ENCODE results near the gene FCRLB.
"Not testable (repeated sequence)": the region's sequence is repeated elsewhere in the genome, so short reads cannot be mapped to it uniquely, and the experiment has no call there.

Gene FCRLB

DNA sequence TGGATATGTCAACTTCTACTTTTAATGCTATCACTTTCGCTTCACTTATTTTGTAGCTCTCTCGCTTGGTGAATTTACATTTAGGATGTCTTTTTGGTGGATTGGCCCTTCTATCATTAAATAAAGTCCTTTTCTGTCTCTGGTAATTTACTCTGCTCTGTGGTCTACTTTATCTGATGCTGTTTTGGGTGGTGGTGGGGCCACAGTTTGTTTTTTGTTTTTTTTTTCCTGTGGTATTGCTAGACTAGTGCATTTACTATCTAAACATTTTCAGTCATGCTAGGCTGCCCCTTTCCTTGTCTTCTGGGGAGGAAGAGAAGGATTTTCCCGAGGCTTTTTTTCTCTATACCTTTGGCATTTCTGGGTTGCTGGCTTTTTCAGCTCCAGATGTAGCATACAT is 32.4 kb upstream of the FCRLB start:
- no peak for DNase-seq (ENCODE audit: low spot score)
- in situ Hi-C loops (cut with MboI; ENCODE audit: low pct_unique_long_range_greater_than_20kb, low sequenced_read_pairs, unreplicated experiment) = no loop called here
- TF ChIP-seq, protein P1, sequence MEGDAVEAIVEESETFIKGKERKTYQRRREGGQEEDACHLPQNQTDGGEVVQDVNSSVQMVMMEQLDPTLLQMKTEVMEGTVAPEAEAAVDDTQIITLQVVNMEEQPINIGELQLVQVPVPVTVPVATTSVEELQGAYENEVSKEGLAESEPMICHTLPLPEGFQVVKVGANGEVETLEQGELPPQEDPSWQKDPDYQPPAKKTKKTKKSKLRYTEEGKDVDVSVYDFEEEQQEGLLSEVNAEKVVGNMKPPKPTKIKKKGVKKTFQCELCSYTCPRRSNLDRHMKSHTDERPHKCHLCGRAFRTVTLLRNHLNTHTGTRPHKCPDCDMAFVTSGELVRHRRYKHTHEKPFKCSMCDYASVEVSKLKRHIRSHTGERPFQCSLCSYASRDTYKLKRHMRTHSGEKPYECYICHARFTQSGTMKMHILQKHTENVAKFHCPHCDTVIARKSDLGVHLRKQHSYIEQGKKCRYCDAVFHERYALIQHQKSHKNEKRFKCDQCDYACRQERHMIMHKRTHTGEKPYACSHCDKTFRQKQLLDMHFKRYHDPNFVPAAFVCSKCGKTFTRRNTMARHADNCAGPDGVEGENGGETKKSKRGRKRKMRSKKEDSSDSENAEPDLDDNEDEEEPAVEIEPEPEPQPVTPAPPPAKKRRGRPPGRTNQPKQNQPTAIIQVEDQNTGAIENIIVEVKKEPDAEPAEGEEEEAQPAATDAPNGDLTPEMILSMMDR (IDR thresholded peaks at IDR 0.05; ENCODE audit: extremely low read depth, insufficient read depth, missing control alignments) = no peak

DNA sequence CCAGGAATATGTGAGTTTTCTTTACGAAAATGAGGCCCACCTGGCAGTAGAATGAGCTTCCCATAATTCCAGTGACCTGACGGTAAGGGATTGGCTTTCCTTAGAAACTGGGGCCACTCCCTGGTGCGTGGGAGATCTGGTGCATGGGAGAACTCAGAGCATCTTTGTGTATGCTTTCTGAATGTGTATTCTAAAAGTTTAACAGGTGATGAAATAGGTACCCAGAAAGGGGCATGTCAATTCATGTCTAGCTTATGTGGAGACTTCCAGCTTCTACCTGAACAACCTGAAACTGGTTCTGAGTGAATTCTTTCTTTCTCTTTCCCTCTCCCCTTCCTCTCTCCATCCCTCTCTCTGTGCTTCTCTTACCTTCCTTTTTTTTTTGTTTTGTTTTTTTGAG is 29.5 kb upstream of the FCRLB start:
- DNase-seq (ENCODE audit: low spot score) = no peak
- TF ChIP-seq, protein P1 (IDR thresholded peaks at IDR 0.05; ENCODE audit: extremely low read depth, insufficient read depth, missing control alignments) = no peak
- in situ Hi-C loops (cut with MboI; ENCODE audit: low pct_unique_long_range_greater_than_20kb, low sequenced_read_pairs, unreplicated experiment) = no loop called here

DNA sequence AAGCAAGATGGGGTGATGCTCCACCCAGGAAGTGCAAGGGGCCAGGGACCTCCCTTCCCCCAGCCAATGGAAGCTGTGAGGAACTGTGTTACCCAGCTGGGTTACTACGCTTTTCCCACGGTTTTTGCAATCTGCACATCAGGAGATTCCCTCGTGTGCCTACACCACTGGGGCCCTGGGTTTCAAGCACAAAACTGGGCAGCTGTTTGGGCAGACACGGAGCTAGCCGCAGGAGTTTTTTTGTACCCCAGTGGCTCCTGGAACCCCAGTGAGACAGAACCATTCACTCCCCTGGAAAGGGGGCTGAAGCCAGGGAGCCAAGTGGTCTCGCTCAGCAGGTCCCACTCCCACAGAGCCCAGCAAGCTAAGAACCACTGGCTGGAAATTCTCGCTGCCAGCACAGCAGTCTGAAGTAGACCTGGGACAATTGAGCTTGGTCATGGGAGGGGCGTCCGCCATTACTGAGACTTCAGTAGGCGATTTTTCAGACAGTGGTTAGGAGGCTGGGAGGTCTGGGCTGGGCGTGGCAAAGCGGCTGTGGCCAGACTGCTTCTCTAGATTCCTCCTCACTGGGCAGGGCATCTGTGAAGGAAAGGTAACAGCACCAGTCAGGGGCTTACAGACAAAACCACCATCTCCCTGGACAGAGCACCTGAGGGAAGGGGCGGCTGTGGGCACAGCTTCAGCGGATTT is 28.2 kb upstream of the FCRLB start:
- DNase-seq (ENCODE audit: low spot score); in situ Hi-C loops (cut with MboI; ENCODE audit: low pct_unique_long_range_greater_than_20kb, low sequenced_read_pairs, unreplicated experiment): not testable (repeated sequence)

DNA sequence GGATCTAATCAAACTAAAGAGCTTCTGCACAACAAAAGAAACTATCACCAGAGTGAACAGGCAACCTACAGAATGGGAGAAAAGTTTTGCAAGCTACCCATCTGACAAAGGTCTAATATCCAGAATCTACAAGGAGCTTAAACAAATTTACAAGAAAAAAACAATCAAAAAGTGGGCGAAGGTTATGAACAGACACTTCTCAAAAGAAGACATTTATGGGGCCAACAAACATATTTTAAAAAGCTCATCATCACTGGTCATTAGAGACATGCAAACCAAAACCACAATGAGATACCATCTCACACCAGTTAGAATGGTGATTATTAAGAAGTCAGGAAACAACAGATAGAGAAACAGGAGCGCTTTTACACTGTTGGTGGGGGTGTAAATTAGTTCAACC is 23.0 kb upstream of the FCRLB start:
- in situ Hi-C loops (cut with MboI; ENCODE audit: low pct_unique_long_range_greater_than_20kb, low sequenced_read_pairs, unreplicated experiment); DNase-seq (ENCODE audit: low spot score): not testable (repeated sequence)

DNA sequence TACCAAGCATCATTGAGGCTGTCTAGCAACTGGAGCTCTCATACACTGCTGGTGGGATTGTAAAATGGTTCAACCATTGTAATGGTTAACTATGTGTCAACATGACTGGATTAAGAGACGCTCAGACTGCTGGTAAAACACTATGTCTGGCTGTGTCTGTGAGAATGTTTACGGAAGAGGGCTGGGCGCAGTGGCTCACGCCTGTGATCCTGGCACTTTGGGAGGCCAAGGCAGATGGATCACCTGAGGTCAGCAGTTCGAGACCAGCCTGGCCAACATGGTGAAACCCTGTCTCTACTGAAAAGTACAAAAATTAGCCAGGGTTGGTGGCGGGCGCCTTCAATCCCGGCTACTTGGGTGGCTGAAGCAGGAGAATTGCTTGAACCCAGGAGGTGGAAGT is 19.1 kb upstream of the FCRLB start:
- in situ Hi-C loops (cut with MboI; ENCODE audit: low pct_unique_long_range_greater_than_20kb, low sequenced_read_pairs, unreplicated experiment) = loop anchor here (25.0 kb wide), 1 partner anchor 515 kb away; the partner anchor contains the start of genes ADAMTS4 and B4GALT3
- no peak for DNase-seq (ENCODE audit: low spot score)
- TF ChIP-seq, protein P1 (IDR thresholded peaks at IDR 0.05; ENCODE audit: extremely low read depth, insufficient read depth, missing control alignments) = no peak

DNA sequence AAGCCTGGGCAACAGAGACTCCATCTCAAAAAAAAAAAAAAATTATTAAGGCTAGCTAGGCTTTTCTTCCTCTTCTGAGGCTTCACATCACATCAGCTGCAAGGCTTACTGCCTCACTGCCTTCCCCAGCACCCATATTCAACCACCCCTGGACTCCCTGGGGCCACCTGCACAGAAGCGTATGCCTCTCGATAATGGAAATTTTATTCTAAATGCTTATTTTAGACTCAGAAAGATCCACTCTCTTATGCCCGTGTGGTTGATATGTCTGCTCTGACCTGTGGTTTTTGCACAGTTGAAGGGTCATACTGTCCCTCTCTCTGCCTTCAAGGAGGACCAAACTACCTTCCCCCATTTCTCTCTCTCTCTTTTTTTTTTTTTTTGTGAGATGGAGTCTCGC is 15.8 kb upstream of the FCRLB start:
- no peak for DNase-seq (ENCODE audit: low spot score)
- TF ChIP-seq, protein P1 (IDR thresholded peaks at IDR 0.05; ENCODE audit: extremely low read depth, insufficient read depth, missing control alignments) = no peak
- in situ Hi-C loops (cut with MboI; ENCODE audit: low pct_unique_long_range_greater_than_20kb, low sequenced_read_pairs, unreplicated experiment) = loop anchor here (25.0 kb wide), 1 partner anchor 518 kb away; the partner anchor contains the start of genes ADAMTS4 and B4GALT3

DNA sequence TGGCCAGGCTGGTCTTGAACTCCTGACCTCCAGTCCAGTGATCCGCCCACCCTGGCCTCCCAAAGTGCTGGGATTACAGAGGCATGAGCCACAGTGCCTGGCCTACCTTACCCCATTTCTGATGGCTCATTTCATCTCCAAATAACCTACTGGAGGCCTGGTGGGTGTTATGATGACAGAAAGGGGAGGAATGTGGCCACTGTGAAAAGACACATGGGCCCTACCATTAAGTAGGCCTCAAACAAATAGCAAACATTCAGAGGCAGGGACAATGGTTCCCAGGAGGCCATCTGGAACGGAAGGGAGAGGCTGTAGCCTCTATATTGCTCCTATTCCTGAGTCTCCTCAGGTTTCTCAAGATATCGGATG is 15.2 kb upstream of the FCRLB start:
- in situ Hi-C loops (cut with MboI; ENCODE audit: low pct_unique_long_range_greater_than_20kb, low sequenced_read_pairs, unreplicated experiment) = loop anchor here (25.0 kb wide), 1 partner anchor 519 kb away; the partner anchor contains the start of genes ADAMTS4 and B4GALT3
- DNase-seq (ENCODE audit: low spot score) = no peak
- TF ChIP-seq, protein P1 (IDR thresholded peaks at IDR 0.05; ENCODE audit: extremely low read depth, insufficient read depth, missing control alignments) = no peak

Measured in GM13977 (cell line).